Suprapubic skin (tissue), 4 donors: ENCODE measurements around the gene NEK6.

ENCODE experiments used
- EP300 ChIP-seq: sonication (generic); formaldehyde crosslinking; IDR thresholded peaks from one replicate; pipeline ENCODE4 v1.6.1; 2017; ENCODE audit warnings: antibody characterized with exemption
- POLR2A ChIP-seq, 2 donors: fragments of 450-650 bp; IDR thresholded peaks; one replicate each; pipeline ENCODE4 v1.6.1; 2017; ENCODE audit warnings: antibody characterized with exemption in 2 of 2, mild to moderate bottlenecking in 2 of 2, moderate library complexity in 2 of 2
- POLR2AphosphoS5 ChIP-seq, 3 donors: sonication (generic); formaldehyde crosslinking; IDR thresholded peaks; one replicate each; pipeline ENCODE4 v1.6.1; 2017; ENCODE audit warnings: antibody characterized with exemption in 3 of 3
- TF ChIP-seq, protein P1 (sequence below), 2 donors: fragments of 200-600 bp in 1 of 2; fragments of 450-650 bp in 1 of 2; sonication (generic) in 1 of 2; IDR thresholded peaks; one replicate each; pipeline ENCODE4 v1.5.1; 2016 to 2019; ENCODE audit warnings: antibody characterized with exemption in 2 of 2, mild to moderate bottlenecking in 1 of 2, moderate library complexity in 1 of 2

DNA sequence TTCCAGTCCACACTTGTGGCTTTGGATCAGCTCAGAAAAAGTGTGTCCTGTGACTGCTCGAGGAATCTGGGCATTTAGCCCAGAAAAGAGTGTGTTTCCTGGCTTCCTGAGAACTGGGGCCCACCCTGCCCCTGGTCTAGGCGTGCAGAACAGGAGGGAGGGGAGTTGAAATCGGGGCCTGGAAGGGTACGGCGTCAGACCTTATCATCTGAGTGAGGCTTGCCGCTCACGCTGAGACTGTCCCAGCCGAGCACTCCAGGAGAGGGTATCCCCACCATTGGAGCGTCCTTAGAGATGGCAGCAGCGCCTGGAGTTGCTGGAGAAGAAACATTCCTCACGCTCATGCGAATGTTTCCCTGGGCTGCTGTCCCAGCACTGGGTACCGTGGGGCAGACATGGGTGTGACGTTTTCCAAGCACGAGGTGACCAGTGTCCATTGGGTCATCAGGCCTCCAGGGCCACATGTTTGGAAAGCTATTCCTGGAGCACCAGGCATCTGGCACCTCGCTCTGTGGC is 22.5 kb downstream of the NEK6 start:
- TF ChIP-seq, protein P1, sequence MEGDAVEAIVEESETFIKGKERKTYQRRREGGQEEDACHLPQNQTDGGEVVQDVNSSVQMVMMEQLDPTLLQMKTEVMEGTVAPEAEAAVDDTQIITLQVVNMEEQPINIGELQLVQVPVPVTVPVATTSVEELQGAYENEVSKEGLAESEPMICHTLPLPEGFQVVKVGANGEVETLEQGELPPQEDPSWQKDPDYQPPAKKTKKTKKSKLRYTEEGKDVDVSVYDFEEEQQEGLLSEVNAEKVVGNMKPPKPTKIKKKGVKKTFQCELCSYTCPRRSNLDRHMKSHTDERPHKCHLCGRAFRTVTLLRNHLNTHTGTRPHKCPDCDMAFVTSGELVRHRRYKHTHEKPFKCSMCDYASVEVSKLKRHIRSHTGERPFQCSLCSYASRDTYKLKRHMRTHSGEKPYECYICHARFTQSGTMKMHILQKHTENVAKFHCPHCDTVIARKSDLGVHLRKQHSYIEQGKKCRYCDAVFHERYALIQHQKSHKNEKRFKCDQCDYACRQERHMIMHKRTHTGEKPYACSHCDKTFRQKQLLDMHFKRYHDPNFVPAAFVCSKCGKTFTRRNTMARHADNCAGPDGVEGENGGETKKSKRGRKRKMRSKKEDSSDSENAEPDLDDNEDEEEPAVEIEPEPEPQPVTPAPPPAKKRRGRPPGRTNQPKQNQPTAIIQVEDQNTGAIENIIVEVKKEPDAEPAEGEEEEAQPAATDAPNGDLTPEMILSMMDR (IDR thresholded peaks at IDR 0.05): no peak
- TF ChIP-seq POLR2A (IDR thresholded peaks at IDR 0.05) (no peak), EP300 (no peak), POLR2AphosphoS5 (IDR thresholded peaks at IDR 0.05) (no peak)
